ENCODE measurements around the gene SKIC2.

- no peak for TF ChIP-seq GABPA (IDR thresholded peaks at IDR 0.05; ENCODE audit: low read depth)
- no peak for TF ChIP-seq CTCF (IDR thresholded peaks at IDR 0.05; ENCODE audit: insufficient read depth, low read length)
- TF ChIP-seq POLR2AphosphoS5 (IDR thresholded peaks at IDR 0.05; ENCODE audit: low read depth), result no peak
- TF ChIP-seq SPI1 (IDR thresholded peaks at IDR 0.05; ENCODE audit: borderline replicate concordance, low read depth), result no peak
- TF ChIP-seq REST (IDR thresholded peaks at IDR 0.05; ENCODE audit: insufficient replicate concordance, low read depth), result no peak
Observed at GRCh38 chr6:31958412-31958740, 599 bp upstream of the SKIC2 start.

All from HL-60 (cell line).